Ectodermal cell (in vitro differentiated cells): ENCODE data around the gene COL19A1.

Experiments used
- H3K27ac ChIP-seq: 2 replicates; pipeline ENCODE4 v1.7.0; 2013; ENCODE audit warnings: mild to moderate bottlenecking, low read depth, low read length; ENCODE audit not compliant: insufficient read depth, poor library complexity, severe bottlenecking
- H3K27me3 ChIP-seq: 2 replicates; pipeline ENCODE4 v1.7.0; 2013; ENCODE audit warnings: mild to moderate bottlenecking, low read length; ENCODE audit not compliant: insufficient read depth, control insufficient read depth, poor library complexity, severe bottlenecking
- H3K36me3 ChIP-seq: one replicate; pipeline ENCODE4 v1.7.0; 2013; ENCODE audit warnings: low read length; ENCODE audit not compliant: control insufficient read depth, insufficient read depth
- H3K4me1 ChIP-seq: one replicate; pipeline ENCODE4 v1.7.0; 2013; ENCODE audit warnings: low read length; ENCODE audit not compliant: control insufficient read depth, insufficient read depth
- H3K4me3 ChIP-seq: 2 replicates; pipeline ENCODE4 v1.7.0; 2013; ENCODE audit warnings: low read depth, low read length, control low read depth; ENCODE audit not compliant: insufficient read depth
- H3K9me3 ChIP-seq: 2 replicates; pipeline ENCODE4 v1.7.0; 2013; ENCODE audit warnings: mild to moderate bottlenecking, low read length, moderate library complexity; ENCODE audit not compliant: control insufficient read depth
- WGBS, 2 experiments: methylation state at CpG; one replicate each; pipeline ENCODE4 v1.1.7; 2013; ENCODE audit warnings: missing lambda C conversion rate in 2 of 2; 5-methylcytosine and 5-hydroxymethylcytosine counted together

Gene COL19A1

GRCh38 chr6:70079241-70079640 lies 212.9 kb downstream of the COL19A1 start:
- Histone ChIP-seq H3K27me3 (no peaks in the 10 kb centered on the region), H3K4me1 (no peaks in the 10 kb centered on the region), H3K27ac (no peak overlapping the region), H3K36me3 (no peaks in the 10 kb centered on the region), H3K4me3 (no peak overlapping the region), H3K9me3 (no peaks in the 10 kb centered on the region)
- WGBS, 2 experiments = 92 to 95% methylated on average over 3 of the region's 3 CpGs

GRCh38 chr6:70080443-70081070 lies 214.2 kb downstream of the COL19A1 start:
- 83 to 92% methylated on average over 3 to 4 of the region's 4 CpGs for WGBS, 2 experiments
- H3K27ac ChIP-seq = no peak overlapping the region
- H3K4me1 ChIP-seq = no peaks in the 10 kb centered on the region
- no peaks in the 10 kb centered on the region for H3K36me3 ChIP-seq
- no peaks in the 10 kb centered on the region for H3K27me3 ChIP-seq
- H3K4me3 ChIP-seq = no peak overlapping the region
- H3K9me3 ChIP-seq = no peaks in the 10 kb centered on the region

- Histone ChIP-seq H3K4me3 (no peak overlapping the region), H3K27me3 (no peaks in the 10 kb centered on the region), H3K27ac (no peak overlapping the region), H3K36me3 (no peaks in the 10 kb centered on the region), H3K9me3 (no peaks in the 10 kb centered on the region), H3K4me1 (no peaks in the 10 kb centered on the region)
- WGBS, 2 experiments = 89 to 90% methylated on average over 7 of the region's 7 CpGs
Observed at GRCh38 chr6:70082830-70083229, 216.5 kb downstream of the COL19A1 start.

GRCh38 chr6:70086806-70087205 lies 220.4 kb downstream of the COL19A1 start:
- no peaks in the 10 kb centered on the region for H3K4me1 ChIP-seq
- H3K9me3 ChIP-seq = no peaks in the 10 kb centered on the region
- no peaks in the 10 kb centered on the region for H3K27me3 ChIP-seq
- no peak overlapping the region for H3K4me3 ChIP-seq
- no peaks in the 10 kb centered on the region for H3K36me3 ChIP-seq
- H3K27ac ChIP-seq = no peak overlapping the region
- WGBS, 2 experiments = 91 to 92% methylated on average over 1 of the region's 1 CpG

GRCh38 chr6:70094156-70094555 lies 227.8 kb downstream of the COL19A1 start:
- H3K9me3 ChIP-seq = no peaks in the 10 kb centered on the region
- H3K4me1 ChIP-seq = no peaks in the 10 kb centered on the region
- H3K4me3 ChIP-seq = no peak overlapping the region
- H3K27ac ChIP-seq = no peak overlapping the region
- H3K27me3 ChIP-seq = no peaks in the 10 kb centered on the region
- no peaks in the 10 kb centered on the region for H3K36me3 ChIP-seq
- WGBS, 2 experiments = 93 to 100% methylated on average over 1 of the region's 1 CpG

GRCh38 chr6:70099732-70100131 lies 233.4 kb downstream of the COL19A1 start:
- no peaks in the 10 kb centered on the region for H3K36me3 ChIP-seq

GRCh38 chr6:70103798-70104197 lies 237.4 kb downstream of the COL19A1 start:
- Histone ChIP-seq H3K36me3 (no peaks in the 10 kb centered on the region), H3K4me3 (no peak overlapping the region), H3K4me1 (peaks cover 7% of the 10 kb centered on the region), H3K27me3 (no peaks in the 10 kb centered on the region), H3K9me3 (no peaks in the 10 kb centered on the region), H3K27ac (no peak overlapping the region)
- WGBS, 2 experiments = 100% methylated on average over 1 of the region's 1 CpG

More at GRCh38 chr6:70099732-70100131, 233.4 kb downstream of the COL19A1 start:
- Histone ChIP-seq H3K4me3 (no peak overlapping the region), H3K4me1 (no peaks in the 10 kb centered on the region), H3K27me3 (no peaks in the 10 kb centered on the region), H3K27ac (no peak overlapping the region), H3K9me3 (no peaks in the 10 kb centered on the region)
- 96% methylated on average over 2 to 3 of the region's 3 CpGs for WGBS, 2 experiments

- H3K4me1 ChIP-seq = peaks cover 7% of the 10 kb centered on the region
- H3K9me3 ChIP-seq = no peaks in the 10 kb centered on the region
- 44 to 79% methylated on average over 1 to 3 of the region's 3 CpGs for WGBS, 2 experiments
- H3K27me3 ChIP-seq = no peaks in the 10 kb centered on the region
- H3K4me3 ChIP-seq = no peak overlapping the region
- no peak overlapping the region for H3K27ac ChIP-seq
- H3K36me3 ChIP-seq = no peaks in the 10 kb centered on the region
Observed at GRCh38 chr6:70107852-70108629, 241.7 kb downstream of the COL19A1 start.

- 97 to 100% methylated on average over 1 of the region's 2 CpGs for WGBS, 2 experiments
- Histone ChIP-seq H3K36me3 (no peaks in the 10 kb centered on the region), H3K27me3 (no peaks in the 10 kb centered on the region), H3K27ac (no peak overlapping the region), H3K9me3 (no peaks in the 10 kb centered on the region), H3K4me1 (peaks cover 7% of the 10 kb centered on the region), H3K4me3 (no peak overlapping the region)
Observed at GRCh38 chr6:70110126-70111022, 244.0 kb downstream of the COL19A1 start.

- Histone ChIP-seq H3K4me3 (no peak overlapping the region), H3K27ac (no peak overlapping the region), H3K36me3 (no peaks in the 10 kb centered on the region), H3K9me3 (no peaks in the 10 kb centered on the region), H3K27me3 (no peaks in the 10 kb centered on the region), H3K4me1 (peaks cover 7% of the 10 kb centered on the region)
Observed at GRCh38 chr6:70111737-70112136, 245.4 kb downstream of the COL19A1 start.
